CD4-positive, alpha-beta T cell treated with Interleukin-6 at 100 ng/mL for 8 hours (primary cell): ENCODE measurements around the gene TELO2.
"Not testable (repeated sequence)": the region's sequence is repeated elsewhere in the genome, so short reads cannot be mapped to it uniquely, and the experiment has no call there.

Experiments used
- DNase-seq: peaks from one replicate; pipeline ENCODE4 v3.0.0-alpha.2; 2020; ENCODE audit warnings: mixed read lengths, low spot score

Gene TELO2

DNA sequence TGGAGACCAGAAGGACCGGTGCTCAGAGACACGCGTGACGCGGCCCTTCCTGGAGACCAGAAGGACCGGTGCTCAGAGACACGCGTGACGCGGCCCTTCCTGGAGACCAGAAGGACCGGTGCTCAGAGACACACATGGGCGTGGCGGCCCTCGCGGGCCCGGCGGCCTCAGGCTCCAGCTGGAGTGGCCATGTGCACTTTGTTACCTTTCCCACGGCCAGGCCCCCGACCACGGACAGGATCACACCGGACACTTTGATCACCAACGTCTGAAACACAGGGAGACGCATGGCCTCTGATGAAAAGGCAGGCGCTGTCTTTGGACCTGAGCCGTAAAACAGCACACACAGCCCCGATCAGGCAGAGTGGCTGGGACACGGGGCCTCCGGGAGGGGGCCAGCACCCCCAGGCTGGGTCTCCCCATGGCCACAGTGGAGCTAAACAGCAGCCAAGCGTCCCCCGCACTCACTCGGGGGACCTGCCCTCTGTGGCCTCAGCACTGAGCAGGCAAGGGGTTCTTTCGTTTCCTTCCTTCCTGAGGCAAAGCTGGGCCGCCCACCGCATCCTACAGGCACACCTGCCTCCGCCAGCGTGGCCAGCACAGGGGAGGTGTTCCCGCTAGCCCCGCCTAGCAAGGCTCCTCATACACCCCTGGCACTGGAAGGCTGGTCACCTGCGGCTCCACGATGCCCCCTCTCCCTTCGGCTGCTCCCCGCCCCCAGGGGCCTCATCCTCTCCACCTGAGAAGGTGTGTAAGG lies 35.5 kb upstream of the TELO2 start:
- no peak for DNase-seq

DNA sequence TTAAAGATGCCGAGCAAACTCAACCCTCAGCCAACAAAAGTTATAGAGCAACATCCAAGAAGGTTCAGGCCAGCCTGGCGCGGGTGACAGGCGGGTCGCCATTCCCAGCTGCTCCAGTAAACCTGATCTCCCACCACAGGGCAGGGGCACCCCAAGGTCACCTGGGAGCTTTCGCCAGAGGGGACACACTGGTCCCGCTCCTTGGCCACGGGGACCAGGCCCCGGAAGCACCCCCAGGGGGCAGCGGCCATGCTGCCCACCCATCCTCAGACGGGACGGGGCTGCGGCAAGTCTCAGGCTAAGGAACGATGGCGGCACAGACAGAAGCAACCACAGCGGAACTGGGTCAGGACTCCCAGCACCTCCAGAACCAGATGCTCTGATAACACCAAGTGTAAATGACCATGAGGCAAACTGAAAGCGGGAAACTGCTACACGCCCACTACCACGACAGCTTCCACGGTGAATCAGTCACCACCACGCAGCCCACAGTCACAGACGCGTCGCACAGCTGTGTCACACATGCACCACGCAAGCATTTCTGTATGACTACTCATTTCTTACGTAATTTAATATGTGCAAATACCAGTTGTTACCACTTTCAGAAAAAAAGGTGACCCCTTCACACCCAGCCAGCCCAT lies 34.7 kb upstream of the TELO2 start:
- no peak for DNase-seq

DNA sequence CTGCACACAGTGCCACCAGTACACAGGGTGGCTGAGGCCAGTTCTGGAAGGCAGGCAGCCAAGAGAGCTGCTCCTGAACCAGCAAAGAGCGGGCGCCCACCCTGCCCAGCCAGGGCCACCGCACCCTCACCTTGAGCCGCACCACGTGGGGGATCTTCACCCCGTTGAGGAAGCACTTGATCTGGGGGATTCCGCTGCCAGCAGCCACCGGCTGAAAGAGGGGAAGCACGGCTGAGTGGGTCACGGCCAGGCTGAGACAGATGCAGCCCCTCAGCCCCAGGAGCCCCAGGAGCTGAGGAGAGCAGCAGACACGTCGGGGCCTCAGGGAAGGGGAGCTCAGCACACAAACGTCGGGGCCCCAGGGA lies 34.2 kb upstream of the TELO2 start:
- no peak for DNase-seq

DNA sequence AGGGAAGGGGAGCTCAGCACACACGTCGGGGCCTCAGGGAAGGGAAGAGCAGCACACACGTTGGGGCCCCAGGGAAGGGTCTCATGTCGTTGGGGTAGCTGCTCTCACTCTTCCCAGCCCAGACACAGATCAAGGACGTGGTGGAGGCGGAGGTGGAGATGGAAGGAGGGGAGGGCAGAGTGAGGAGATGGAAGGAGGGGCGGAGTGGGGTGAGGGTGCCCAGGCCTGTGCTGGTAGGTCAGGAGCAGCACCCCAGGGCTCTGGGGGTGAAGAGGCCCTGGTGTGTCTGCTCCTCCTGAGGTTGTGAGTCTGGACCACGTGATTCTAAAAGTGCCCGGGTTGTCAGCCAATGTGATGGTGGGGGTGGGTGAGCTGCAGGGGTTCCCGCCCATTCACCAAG lies 33.2 kb upstream of the TELO2 start:
- no peak for DNase-seq

DNA sequence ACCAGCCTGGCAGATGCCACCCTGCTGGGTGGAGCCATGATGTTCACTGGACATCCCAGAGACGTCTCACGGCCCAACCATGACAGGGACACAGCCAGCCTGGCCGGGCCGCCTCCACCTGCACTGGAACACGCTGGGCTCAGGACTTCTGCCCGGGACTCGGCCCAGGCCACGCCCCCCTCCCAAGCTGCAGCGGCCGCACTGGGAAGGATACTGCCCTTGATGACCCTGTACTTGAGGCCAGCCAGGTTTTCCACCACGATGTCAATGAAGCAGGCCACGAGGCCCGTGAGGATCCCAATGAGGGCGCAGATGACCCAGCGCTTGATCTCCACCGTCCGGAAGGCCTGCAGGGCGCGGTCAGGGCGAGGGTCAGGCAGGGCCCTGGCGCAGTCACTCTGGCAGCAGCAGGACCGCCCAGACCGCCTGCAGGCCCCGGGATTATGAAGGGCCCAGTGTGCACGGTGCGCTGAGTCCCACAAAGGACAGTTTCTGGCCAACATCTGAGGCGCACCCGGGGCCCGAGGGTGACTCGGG lies 32.5 kb upstream of the TELO2 start:
- no peak for DNase-seq

GRCh38 chr16:1461146-1461545 lies 32.0 kb upstream of the TELO2 start:
- no peak for DNase-seq

GRCh38 chr16:1464196-1464893 lies 28.8 kb upstream of the TELO2 start:
- no peak for DNase-seq

DNA sequence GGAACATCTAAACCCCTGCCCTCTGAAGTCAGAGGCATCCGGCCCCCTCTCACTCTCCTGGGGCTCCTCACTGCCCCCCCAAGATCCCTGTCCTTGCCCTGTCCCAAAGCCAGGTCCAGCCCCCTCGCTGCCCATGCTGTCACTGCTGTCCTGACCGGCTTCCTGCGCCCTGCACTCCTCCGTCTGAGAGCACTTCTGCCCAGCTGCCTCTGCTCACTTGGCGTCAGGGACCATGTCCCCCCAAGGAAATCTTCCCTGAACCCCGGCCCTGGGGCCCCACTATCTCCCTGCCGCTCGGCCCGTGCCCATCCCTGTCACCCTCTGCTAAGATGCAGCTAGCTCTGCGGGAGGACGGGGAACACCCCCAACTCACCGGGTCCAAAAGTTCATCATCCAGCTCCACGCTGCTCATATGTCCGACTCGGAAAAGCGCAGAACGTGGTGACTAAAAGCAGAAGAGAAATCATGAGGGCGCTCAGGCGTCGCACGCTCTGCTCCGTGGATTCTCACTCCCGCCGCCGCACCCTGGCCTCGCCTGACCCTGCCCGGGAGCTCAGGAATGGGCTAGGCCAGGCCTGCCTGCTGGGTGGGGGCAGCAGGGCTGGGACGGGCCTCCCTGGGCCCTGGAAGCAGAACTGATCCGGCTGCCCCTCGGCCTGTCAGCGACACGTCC lies 28.1 kb upstream of the TELO2 start:
- DNase-seq, result no peak

DNA sequence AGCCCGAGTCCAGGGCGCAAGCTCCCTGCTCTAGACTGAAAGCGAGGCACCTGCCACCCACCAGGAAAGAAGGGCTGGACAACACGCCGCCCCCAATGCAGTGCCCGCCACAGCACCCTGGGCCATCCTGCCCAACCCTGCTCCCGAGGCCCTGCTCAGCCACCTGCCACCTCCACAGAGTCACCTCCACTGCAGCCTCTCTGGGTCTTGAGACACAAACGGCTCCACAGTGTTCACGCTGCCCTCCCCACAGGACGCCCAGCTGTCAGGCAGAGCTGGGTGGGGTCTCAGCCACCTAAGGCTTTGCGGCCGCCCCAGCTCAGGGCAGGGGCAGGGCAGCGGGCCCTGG lies 27.6 kb upstream of the TELO2 start:
- DNase-seq, result no peak

- DNase-seq, result no peak
These were observed 27.1 kb upstream of the TELO2 start for GRCh38 chr16:1466054-1466453.

GRCh38 chr16:1466968-1467521 lies 26.1 kb upstream of the TELO2 start:
- no peak for DNase-seq

- DNase-seq, result no peak
These were observed 24.7 kb upstream of the TELO2 start for GRCh38 chr16:1468426-1468810.

DNA sequence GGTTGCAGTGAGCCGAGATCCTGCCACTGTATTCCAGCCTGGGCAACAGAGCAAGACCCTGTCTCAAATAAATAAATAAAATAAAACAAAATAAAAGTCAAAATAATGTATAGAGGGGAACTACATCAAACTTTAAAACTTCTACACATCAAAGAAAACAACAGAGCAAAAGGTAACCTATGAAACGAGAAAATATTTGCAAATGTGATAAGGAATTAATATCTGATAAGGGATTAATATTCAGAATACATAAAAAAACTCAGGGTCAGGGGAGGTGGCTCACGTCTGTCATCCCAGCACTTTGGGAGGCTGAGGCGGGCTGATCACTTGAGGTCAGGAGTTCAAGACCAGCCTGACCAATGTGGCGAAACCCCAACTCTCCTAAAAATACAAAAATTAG lies 24.0 kb upstream of the TELO2 start:
- DNase-seq, result not testable (repeated sequence)

GRCh38 chr16:1469693-1470201 lies 23.4 kb upstream of the TELO2 start:
- DNase-seq, result no peak

GRCh38 chr16:1470481-1471251 lies 22.5 kb upstream of the TELO2 start:
- no peak for DNase-seq

DNA sequence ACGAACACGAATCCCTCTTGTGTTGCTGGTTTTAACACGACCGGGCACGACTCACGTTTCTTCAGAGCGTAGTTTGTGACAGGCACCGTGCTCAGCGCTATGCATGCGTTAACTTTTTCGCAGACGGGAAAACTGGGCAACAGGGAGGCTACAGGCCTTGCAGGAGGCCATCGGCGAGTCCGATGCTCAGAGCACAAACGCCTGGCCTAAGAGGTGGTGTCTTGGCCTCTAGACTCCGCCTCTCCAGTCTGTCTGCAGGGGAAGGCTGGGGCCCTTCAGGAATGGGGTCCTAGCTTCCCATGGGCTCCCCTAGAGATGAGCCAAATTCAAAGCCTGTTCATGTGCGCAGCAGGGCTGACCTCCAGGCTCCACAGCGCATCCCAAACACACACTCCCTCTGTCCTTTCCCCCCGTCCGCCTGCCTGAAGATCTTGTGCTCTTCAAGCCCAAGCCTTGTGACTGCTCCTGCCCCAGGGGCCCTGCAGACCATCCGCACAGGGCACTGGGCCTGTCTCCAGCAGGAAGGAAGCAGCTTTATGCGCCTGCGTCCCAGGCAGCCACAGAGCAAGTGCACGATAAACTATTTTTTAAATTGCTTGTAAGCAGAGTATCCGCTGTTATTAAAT lies 21.5 kb upstream of the TELO2 start:
- DNase-seq, result no peak

- DNase-seq, result no peak
These were observed 20.2 kb upstream of the TELO2 start for GRCh38 chr16:1472974-1473373.

- no peak for DNase-seq
These were observed 18.9 kb upstream of the TELO2 start for GRCh38 chr16:1474082-1474795.

GRCh38 chr16:1474796-1475551 lies 18.2 kb upstream of the TELO2 start, which contains the start of gene CLCN7:
Gene CLCN7, minus strand, starts transcription at chr16:1475028. Its CDS starts 54 bp downstream, at chr16:1474974.
- DNase-seq, result peak; percentile 85
